K562 (cell line): ENCODE results near the gene APCDD1L. TPM values are rescaled to one million over a fixed set of nuclear protein-coding genes. Genes with fewer than 3 reads are reported as not detected.

ENCODE experiments used
- ATAC-seq: fragments of 200-7000 bp; cut with Tn5 transposase; 3 replicates; pipeline ENCODE4 v1.9.1; 2020; ENCODE audit warnings: moderate library complexity
- BruUV-seq: library from RNA; stranded (reverse); fragments of 400-500 nt; replicated peaks from 2 replicates; lab custom pipeline; 2021; lab: Mats Ljungman, UMichigan
- CTCF ChIA-PET: fragments of 300-600 bp; formaldehyde crosslinking; extraction: SDS; loops from one replicate; lab custom pipeline; 2021; ENCODE audit warnings: low intra/inter-chr PET ratio; lab: Yijun Ruan, JAX
- POLR2A ChIA-PET: fragments of 300-600, 350-650 bp; sonication (Branson Sonifier 250); formaldehyde crosslinking; extraction: SDS; loops from one replicate; lab custom pipeline; 2021; ENCODE audit warnings: antibody characterized with exemption, inconsistent platforms; lab: Yijun Ruan, JAX
- DNase-seq, 4 experiments: peaks; one replicate each; pipeline versions ENCODE4 v3.0.0 to v3.0.0-alpha.2; 2011 to 2018; ENCODE audit warnings: low spot score in 3 of 4, mixed read lengths in 3 of 4; ENCODE audit errors: extremely low read depth in 1 of 4
- FAIRE-seq: peaks from 2 replicates; lab custom pipeline; 2011; peaks lifted over from hg19 to GRCh38; lab: Jason Lieb, UNC
- H2AFZ ChIP-seq: 2 replicates; pipeline ENCODE4 v1.6.0; 2011; ENCODE audit warnings: low read depth, low read length, control low read depth, inconsistent platforms
- H3K27ac ChIP-seq: fragments of 200-600 bp; 3 replicates; pipeline ENCODE4 v1.8.0; 2011; ENCODE audit warnings: low read depth, mild to moderate bottlenecking, control low read depth, inconsistent platforms, low read length, moderate library complexity, mixed read lengths; ENCODE audit errors: extremely low read depth
- H3K27me3 ChIP-seq, 2 experiments: fragments of 300-600 bp in 1 of 2; 2 replicates in 1 of 2; 3 replicates in 1 of 2; pipeline versions ENCODE4 v1.6.0 to v1.8.0; 2011; ENCODE audit warnings: inconsistent platforms in 2 of 2, low read length in 2 of 2, mild to moderate bottlenecking in 1 of 2, mixed read lengths in 1 of 2, moderate library complexity in 1 of 2; ENCODE audit not compliant: control insufficient read depth in 2 of 2, insufficient read depth in 2 of 2
- H3K36me3 ChIP-seq: fragments of 300-600 bp; 3 replicates; pipeline ENCODE4 v1.8.0; 2011; ENCODE audit warnings: mild to moderate bottlenecking, low read length, inconsistent platforms; ENCODE audit not compliant: control insufficient read depth, insufficient read depth
- H3K4me1 ChIP-seq, 2 experiments: fragments of 200-600 bp in 1 of 2; replicated peaks in 1 of 2; 2 replicates in 1 of 2; 3 replicates in 1 of 2; pipeline versions ENCODE4 v1.5.1 to v1.8.0; 2011; ENCODE audit warnings: inconsistent platforms in 2 of 2, low read length in 2 of 2, mild to moderate bottlenecking in 1 of 2, mixed read lengths in 1 of 2, moderate library complexity in 1 of 2; ENCODE audit not compliant: control insufficient read depth in 2 of 2, insufficient read depth in 2 of 2
- H3K4me2 ChIP-seq: 2 replicates; pipeline ENCODE4 v1.6.1; 2011; ENCODE audit warnings: low read length, control low read depth, inconsistent platforms, mixed read lengths; ENCODE audit not compliant: insufficient read depth
- H3K4me3 ChIP-seq: fragments of 200-600 bp; sonication (generic), shearing (Covaris generic); 2 replicates; pipeline ENCODE4 v1.5.1; 2016; ENCODE audit warnings: control low read depth, inconsistent platforms
- H3K79me2 ChIP-seq: fragments of 200-600 bp; 3 replicates; pipeline ENCODE4 v1.8.0; 2011; ENCODE audit warnings: low read length, inconsistent platforms; ENCODE audit not compliant: control insufficient read depth, insufficient read depth
- H3K9ac ChIP-seq, 2 experiments: 2 replicates each; pipeline versions ENCODE4 v1.6.0 to v1.6.1; 2011; ENCODE audit warnings: low read depth in 2 of 2, low read length in 2 of 2, control low read depth in 1 of 2, inconsistent platforms in 1 of 2, mild to moderate bottlenecking in 1 of 2, mixed read lengths in 1 of 2; ENCODE audit not compliant: insufficient read depth in 1 of 2
- H3K9me1 ChIP-seq: one replicate; pipeline ENCODE4 v1.6.0; 2011; ENCODE audit warnings: inconsistent platforms, mild to moderate bottlenecking, low read length, moderate library complexity; ENCODE audit not compliant: control insufficient read depth, insufficient read depth
- H3K9me3 ChIP-seq: replicated peaks from 2 replicates; pipeline ENCODE4 v1.5.1; 2011; ENCODE audit warnings: low read depth, low read length, inconsistent platforms; ENCODE audit not compliant: control insufficient read depth, insufficient read depth
- H4K20me1 ChIP-seq: replicated peaks from 2 replicates; pipeline ENCODE4 v1.6.1; 2011; ENCODE audit warnings: low read length, inconsistent platforms, mixed read lengths; ENCODE audit not compliant: control insufficient read depth, insufficient read depth
- CAMTA2 ChIP-seq: fragments of 250-450 bp; sonication (Bioruptor Pico); conservative IDR thresholded peaks from 2 replicates; pipeline ENCODE4 v1.5.1; 2022
- CREB3L1 ChIP-seq: fragments of 450-650 bp; IDR thresholded peaks from 2 replicates; pipeline ENCODE4 v1.6.1; 2014; ENCODE audit warnings: low read depth, mild to moderate bottlenecking, moderate library complexity, borderline replicate concordance
- EZH2 ChIP-seq: IDR thresholded peaks from 2 replicates; pipeline ENCODE4 v1.6.1; 2012; ENCODE audit warnings: low read depth, mild to moderate bottlenecking, inconsistent platforms, low read length, borderline replicate concordance
- FOSL1 ChIP-seq: fragments of 200-800 bp; sonication (Bioruptor generic); conservative IDR thresholded peaks from 2 replicates; pipeline ENCODE4 v1.6.1; 2016; ENCODE audit warnings: missing genetic modification characterization, missing compliant biosample characterization
- FOXA1 ChIP-seq: fragments of 450-650 bp; IDR thresholded peaks from 2 replicates; pipeline ENCODE4 v1.6.1; 2016; ENCODE audit warnings: mild to moderate bottlenecking, borderline replicate concordance
- HMGN3 ChIP-seq: IDR thresholded peaks from 2 replicates; pipeline ENCODE4 v1.6.1; 2011; ENCODE audit warnings: borderline replicate concordance, low read depth, mild to moderate bottlenecking, mixed read lengths, low read length; ENCODE audit not compliant: insufficient read length; ENCODE audit errors: extremely low read depth
- KDM5B ChIP-seq: fragments of 200-600 bp; sonication (generic); IDR thresholded peaks from 2 replicates; pipeline ENCODE4 v1.6.1; 2012; ENCODE audit warnings: low read depth, mild to moderate bottlenecking, moderate library complexity, low read length, control low read depth, inconsistent platforms; ENCODE audit not compliant: insufficient replicate concordance
- MYBL2 ChIP-seq, 2 experiments: fragments of 450-650 bp in 1 of 2; sonication (generic) in 1 of 2; formaldehyde crosslinking in 1 of 2; IDR thresholded peaks; 2 replicates each; pipeline versions ENCODE4 v1.6.1 to v1.8.1; 2017 to 2022; ENCODE audit warnings: borderline replicate concordance in 1 of 2, inconsistent platforms in 1 of 2, low read depth in 1 of 2, mild to moderate bottlenecking in 1 of 2, missing genetic modification reagents in 1 of 2, moderate library complexity in 1 of 2
- NFXL1 ChIP-seq: fragments of 450-650 bp; formaldehyde crosslinking; IDR thresholded peaks from 2 replicates; pipeline ENCODE4 v1.4.0; 2021; ENCODE audit warnings: mild to moderate bottlenecking
- NONO ChIP-seq, 2 experiments: fragments of 200-400 bp in 1 of 2; fragments of 450-650 bp in 1 of 2; formaldehyde crosslinking in 1 of 2; IDR thresholded peaks; 2 replicates each; pipeline ENCODE4 v1.6.1; 2017; ENCODE audit warnings: low read depth in 2 of 2, mild to moderate bottlenecking in 2 of 2, moderate library complexity in 2 of 2, low read length in 1 of 2
- PML ChIP-seq: IDR thresholded peaks from 2 replicates; pipeline ENCODE4 v1.6.1; 2012; ENCODE audit warnings: low read length, inconsistent platforms
- SMARCA4 ChIP-seq: fragments of 450-650 bp; IDR thresholded peaks from 2 replicates; pipeline ENCODE4 v1.6.1; 2016
- ZNF174 ChIP-seq: fragments of 250-450 bp; sonication (Bioruptor Pico); IDR thresholded peaks from 2 replicates; pipeline ENCODE4 v1.4.0; 2020; ENCODE audit warnings: mild to moderate bottlenecking
- ZNF224 ChIP-seq: sonication (generic); formaldehyde crosslinking; IDR thresholded peaks from 2 replicates; pipeline ENCODE4 v1.8.0; 2022; ENCODE audit warnings: mild to moderate bottlenecking, missing genetic modification reagents
- WGBS: fragments of 100-300 bp; shearing (Covaris generic); methylation state at CpG from one replicate; pipeline ENCODE4 v1.1.6; 2016; ENCODE audit warnings: low coverage, mixed read lengths; ENCODE audit not compliant: insufficient coverage; ENCODE audit errors: missing lambda C conversion rate; 5-methylcytosine and 5-hydroxymethylcytosine counted together
- in situ Hi-C: fragments of 300-500 bp; cut with MboI; formaldehyde crosslinking; loops from 4 replicates; pipeline ENCODE4 v1.15.0; 2018; ENCODE audit warnings: inconsistent platforms, mixed read lengths
- intact Hi-C: fragments of 100-400 bp; cut with micrococcal nuclease; formaldehyde crosslinking; loops from 2 replicates; pipeline ENCODE4 v1.14.2; 2022
- polyA plus RNA-seq, 8 experiments: library from polyadenylated mRNA; depleted of rRNA in 4 of 8; stranded (reverse) in 5 of 8; unstranded in 3 of 8; fragments of >200 nt; fragmentation: Nextera tagmentation in 2 of 8; fragmentation: Illumina TruSeq in 1 of 8; extraction: Ambion mirVana in 2 of 8; extraction: Trizol in 1 of 8; gene quantifications; 2 replicates each; pipeline versions ENCODE4 v1.2.1 to v1.2.3, GENCODE V29; 2011 to 2014; ENCODE audit warnings: inconsistent platforms in 1 of 8, missing spikeins in 1 of 8
- total RNA-seq, 7 experiments: library from RNA; depleted of rRNA in 6 of 7; stranded (reverse); fragments of >200 nt in 6 of 7; fragmentation: Illumina TruSeq in 2 of 7; extraction: Trizol in 2 of 7; gene quantifications; 2 replicates each; pipeline versions ENCODE4 v1.2.1 to v1.2.3, GENCODE V29; 2011 to 2021; ENCODE audit warnings: low replicate concordance in 1 of 7
- TF ChIP-seq, protein P1 (sequence below), 3 experiments: fragments of 200-800 bp in 1 of 3; fragments of 250-450 bp in 1 of 3; fragments of 450-650 bp in 1 of 3; sonication (Bioruptor Pico) in 1 of 3; sonication (Bioruptor generic) in 1 of 3; formaldehyde crosslinking in 1 of 3; IDR thresholded peaks; 2 replicates each; pipeline versions ENCODE4 v1.6.1 to v1.8.0; 2016 to 2022; ENCODE audit warnings: mild to moderate bottlenecking in 2 of 3, missing genetic modification characterization in 2 of 3, missing compliant biosample characterization in 1 of 3, moderate library complexity in 1 of 3

The APCDD1L gene
- total and polyA plus RNA-seq, 9 of the 15 experiments (the other 6 are each of a cell fraction or from before 2014, with no cell fraction given), result not detected

DNA sequence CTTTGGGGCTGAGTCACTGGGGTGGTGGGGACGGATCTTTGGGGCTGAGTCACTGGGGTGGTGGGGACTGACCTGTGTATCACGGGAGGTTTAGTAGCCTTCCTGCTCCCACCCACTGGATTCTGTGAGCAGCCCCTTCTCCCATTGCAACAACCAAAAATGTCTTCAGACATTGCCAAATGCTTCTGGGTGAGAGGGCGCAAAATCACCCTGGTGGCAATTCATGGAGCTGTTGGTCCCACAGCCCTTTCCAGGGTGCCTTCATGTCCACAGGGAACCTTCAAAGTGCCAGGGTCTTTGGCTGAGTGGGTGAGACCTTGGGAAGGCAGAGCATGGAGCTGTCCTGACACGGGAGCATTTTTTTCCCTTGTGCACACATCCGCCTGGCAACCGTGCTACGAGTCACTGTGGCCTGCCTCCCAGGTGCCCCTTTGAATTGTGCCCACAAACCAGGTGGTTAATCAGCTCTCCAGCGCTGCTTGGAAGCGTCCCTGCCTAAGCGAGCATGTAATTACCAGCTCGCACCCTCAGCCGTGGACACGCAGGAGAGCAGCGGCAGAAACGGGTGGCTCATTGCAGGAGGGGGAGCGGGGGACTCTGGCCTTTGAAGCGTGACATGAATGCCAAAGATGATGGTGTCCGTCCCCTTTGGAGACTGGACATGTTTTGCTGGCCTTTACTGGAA lies 27.4 kb upstream of the APCDD1L start:
- peak overlapping the region; percentile 28; the same call in 1 of the 2 replicates for H2AFZ ChIP-seq
- H3K27me3 ChIP-seq, result peaks cover 7 to 18% of the 10 kb centered on the region in 2 experiments; a peak in 3 of 5 replicates
- H3K9me1 ChIP-seq, result no peaks in the 10 kb centered on the region
- 25% methylated on average over 16 of the region's 18 CpGs for WGBS
- no peaks in the 10 kb centered on the region; the same call in 1 of the 2 replicates for H3K9me3 ChIP-seq
- no peaks in the 10 kb centered on the region for H3K79me2 ChIP-seq
- peak; percentile 35 for FAIRE-seq
- in situ Hi-C loops (no loop called here), intact Hi-C loops (no loop called here)
- ChIA-PET CTCF (no interaction called here), POLR2A (interaction anchor here (0.8 kb wide), 1 partner anchor 13 kb away, joined by 6 read pairs; no protein-coding TSS in a partner anchor)
- no peak overlapping the region for H3K4me3 ChIP-seq
- 0 out of 2 replicates have a peak overlapping the region, but pooled peaks have one; percentile 16 for H3K4me2 ChIP-seq
- H3K27ac ChIP-seq, result peak overlapping the region; percentile 62; the same call in 2 of the 3 replicates
- peak overlapping the region in 1 of 2 experiments; percentile 43; a peak in 2 of 4 replicates for H3K9ac ChIP-seq
- peak; percentile 26 to 41 (median 32) for DNase-seq
- peaks cover 10 to 19% of the 10 kb centered on the region in 2 experiments for H3K4me1 ChIP-seq
- H4K20me1 ChIP-seq, result no peaks in the 10 kb centered on the region
- no peaks in the 10 kb centered on the region for H3K36me3 ChIP-seq
- ATAC-seq, result no peak
- no TSS peak for BruUV-seq
- no peak for TF ChIP-seq NONO (IDR thresholded peaks at IDR 0.05; ENCODE audit: low read depth in 2 of 2, low read length in 1 of 2)
- TF ChIP-seq CAMTA2 (CRISPR knock-in tag), result no peak
- TF ChIP-seq ZNF224, result no peak
- no peak for TF ChIP-seq KDM5B
- TF ChIP-seq, protein P1, sequence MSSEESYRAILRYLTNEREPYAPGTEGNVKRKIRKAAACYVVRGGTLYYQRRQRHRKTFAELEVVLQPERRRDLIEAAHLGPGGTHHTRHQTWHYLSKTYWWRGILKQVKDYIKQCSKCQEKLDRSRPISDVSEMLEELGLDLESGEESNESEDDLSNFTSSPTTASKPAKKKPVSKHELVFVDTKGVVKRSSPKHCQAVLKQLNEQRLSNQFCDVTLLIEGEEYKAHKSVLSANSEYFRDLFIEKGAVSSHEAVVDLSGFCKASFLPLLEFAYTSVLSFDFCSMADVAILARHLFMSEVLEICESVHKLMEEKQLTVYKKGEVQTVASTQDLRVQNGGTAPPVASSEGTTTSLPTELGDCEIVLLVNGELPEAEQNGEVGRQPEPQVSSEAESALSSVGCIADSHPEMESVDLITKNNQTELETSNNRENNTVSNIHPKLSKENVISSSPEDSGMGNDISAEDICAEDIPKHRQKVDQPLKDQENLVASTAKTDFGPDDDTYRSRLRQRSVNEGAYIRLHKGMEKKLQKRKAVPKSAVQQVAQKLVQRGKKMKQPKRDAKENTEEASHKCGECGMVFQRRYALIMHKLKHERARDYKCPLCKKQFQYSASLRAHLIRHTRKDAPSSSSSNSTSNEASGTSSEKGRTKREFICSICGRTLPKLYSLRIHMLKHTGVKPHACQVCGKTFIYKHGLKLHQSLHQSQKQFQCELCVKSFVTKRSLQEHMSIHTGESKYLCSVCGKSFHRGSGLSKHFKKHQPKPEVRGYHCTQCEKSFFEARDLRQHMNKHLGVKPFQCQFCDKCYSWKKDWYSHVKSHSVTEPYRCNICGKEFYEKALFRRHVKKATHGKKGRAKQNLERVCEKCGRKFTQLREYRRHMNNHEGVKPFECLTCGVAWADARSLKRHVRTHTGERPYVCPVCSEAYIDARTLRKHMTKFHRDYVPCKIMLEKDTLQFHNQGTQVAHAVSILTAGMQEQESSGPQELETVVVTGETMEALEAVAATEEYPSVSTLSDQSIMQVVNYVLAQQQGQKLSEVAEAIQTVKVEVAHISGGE (CRISPR knock-in tag; IDR thresholded peaks at IDR 0.05), result no peak
- no peak for TF ChIP-seq ZNF174 (CRISPR knock-in tag)
- no peak for TF ChIP-seq EZH2
- no peak for TF ChIP-seq PML
- no peak for TF ChIP-seq MYBL2 (IDR thresholded peaks at IDR 0.05; ENCODE audit: low read depth)
- no peak for TF ChIP-seq MYBL2 (CRISPR knock-in tag; IDR thresholded peaks at IDR 0.05; ENCODE audit: borderline replicate concordance)
- TF ChIP-seq SMARCA4, result no peak
- no peak for TF ChIP-seq HMGN3
- TF ChIP-seq NFXL1, result no peak
- no peak for TF ChIP-seq FOXA1
- peak; percentile 99 for TF ChIP-seq FOSL1 (tag)
- TF ChIP-seq CREB3L1, result no peak
